OCI-M1 (cell line): Measurements from ENCODE around the gene DYRK1A.

Experiments used
- DNase-seq: peaks from one replicate; lab custom pipeline; 2025; lab: John Stamatoyannopoulos, UW

The DYRK1A gene

DNA sequence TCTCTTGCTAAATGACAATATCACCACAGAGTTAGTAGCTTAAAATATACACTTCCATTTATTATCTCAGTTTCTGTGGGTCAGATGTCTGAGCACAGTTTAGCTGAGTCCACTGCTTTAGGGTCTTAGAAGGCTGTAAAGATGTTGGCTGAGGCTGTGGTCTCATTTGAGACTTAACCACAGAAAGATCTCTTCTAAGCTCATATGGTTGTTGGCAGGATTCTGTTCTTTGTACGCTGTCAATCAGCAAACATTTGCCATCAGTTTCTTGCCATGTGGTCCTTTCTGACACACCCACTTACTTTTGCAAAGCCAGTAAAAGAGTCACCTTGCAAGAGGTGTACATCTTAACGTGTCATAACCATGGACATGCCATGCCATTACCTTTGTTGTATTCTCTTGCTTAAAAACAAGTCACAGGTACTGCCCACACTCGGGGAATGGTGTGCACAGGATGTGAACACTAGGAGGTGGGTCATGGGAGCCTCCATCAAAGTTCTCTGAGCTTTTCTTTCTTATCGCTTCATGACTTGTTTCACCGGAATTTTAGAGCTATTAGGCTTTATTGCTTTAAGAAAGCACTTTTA lies 18.7 kb downstream of the DYRK1A start:
- DNase-seq = no peak

DNA sequence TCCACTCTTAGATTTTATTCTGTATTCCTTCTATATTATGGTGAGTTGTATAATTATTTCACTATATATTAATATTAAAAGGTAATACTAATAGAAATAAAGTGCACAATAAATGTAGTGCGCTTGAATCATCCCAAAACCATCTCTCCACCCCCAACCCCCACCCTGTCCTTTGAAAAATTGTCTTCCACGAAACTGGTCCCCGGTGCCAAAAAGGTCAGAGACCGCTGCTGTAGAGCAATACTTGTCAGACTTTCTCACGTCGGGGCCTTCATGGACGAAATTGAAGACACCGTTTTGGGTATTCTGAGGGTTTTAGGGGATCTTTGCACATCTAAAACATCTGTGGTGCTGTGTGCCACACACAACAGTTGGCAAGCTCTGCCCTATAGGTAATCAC lies 19.6 kb downstream of the DYRK1A start:
- DNase-seq = no peak

DNA sequence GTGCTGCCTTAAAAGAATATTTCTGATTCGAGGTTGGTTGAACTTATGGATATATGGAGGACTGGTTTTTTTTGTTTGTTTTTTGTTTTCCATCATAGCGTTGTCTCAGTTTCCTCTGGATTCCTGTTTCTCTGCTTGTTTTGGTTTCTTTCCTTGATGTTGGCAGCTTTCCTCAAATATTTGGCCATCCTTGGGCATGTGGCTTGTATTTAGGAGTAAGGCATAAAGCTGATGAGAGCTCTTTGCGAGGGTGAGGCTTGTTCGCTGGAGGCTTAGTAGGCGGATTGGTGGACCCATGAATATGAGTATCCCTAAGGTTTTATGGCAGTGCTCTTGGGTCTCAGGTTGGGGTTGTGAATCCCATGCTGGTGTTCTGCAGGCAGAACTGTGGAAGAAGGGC lies 22.9 kb downstream of the DYRK1A start:
- DNase-seq = no peak

DNA sequence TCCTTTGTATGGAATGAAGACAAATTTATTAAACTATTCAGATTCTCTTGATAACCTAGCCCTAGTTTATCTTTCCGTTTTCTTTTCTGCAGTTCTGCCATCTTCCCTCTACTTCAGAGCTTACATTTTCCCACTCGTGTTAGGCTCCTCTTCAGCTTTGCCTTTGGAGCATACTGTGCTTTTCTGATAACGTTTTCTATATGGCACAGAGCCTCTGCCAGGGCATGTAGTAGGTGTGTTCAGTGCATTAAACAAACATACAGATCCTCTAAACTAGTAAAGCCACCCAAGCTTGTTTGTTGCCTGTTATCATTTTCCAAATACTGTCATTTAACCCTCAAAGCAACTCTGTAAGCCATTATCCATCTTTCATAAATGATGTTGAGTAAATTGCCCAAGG lies 25.1 kb downstream of the DYRK1A start:
- DNase-seq = no peak

DNA sequence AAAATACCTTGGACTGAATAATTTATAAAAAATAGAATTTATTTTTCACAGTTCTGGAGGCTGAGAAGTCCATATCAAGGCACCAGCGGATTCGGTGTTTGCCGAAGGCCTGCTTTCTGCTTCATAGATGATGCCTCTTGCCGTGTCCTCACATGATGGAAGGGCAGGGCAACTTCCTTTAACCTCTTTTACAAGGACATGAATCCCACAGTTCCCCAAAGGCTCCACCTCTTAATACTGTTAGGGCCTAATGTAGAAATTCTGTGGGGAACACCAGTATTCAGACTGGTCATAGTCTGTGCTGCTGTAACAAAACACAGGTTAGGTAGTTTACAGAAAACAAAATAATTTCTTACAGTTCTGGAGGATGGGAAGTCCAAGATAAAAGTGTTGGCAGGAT lies 25.9 kb downstream of the DYRK1A start:
- DNase-seq = no peak

DNA sequence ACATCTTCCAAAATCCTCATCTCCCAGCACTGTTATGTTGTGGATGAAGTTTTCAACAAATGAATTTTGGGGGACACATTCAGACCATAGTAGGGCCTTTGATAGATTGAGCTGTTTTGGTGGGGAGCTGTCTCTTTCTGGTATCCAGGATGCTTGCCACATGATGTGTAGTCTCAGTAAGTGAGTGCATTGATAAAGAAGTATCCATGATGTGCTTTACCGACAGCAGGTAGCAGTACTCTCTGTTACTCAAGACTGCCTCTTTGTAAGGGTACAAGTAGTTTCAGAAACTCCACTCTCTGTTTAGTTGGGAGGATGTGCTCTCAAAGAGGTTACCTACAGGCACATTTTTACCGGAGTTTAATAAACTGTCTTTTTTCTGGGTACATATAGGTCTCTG lies 26.5 kb downstream of the DYRK1A start:
- no peak for DNase-seq

DNA sequence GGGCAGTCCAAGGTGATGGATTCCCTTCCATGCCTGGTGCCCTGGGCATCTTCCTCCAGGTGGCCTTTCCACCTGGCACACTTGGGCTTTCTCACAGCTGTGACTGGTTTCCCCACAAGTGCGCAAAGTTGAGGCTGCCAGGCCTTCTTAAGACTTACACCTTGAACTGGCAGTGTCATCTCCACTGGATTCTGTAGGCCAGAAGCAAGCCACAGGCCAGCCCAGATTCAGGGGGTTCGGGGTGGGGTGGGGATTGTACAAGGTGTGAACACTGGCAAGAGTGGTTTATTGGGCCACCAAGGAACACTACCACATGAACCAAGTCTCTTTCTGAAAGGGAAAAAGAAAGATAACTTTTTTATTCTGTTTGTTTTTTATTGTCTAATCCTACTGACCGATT lies 27.2 kb downstream of the DYRK1A start:
- no peak for DNase-seq

DNA sequence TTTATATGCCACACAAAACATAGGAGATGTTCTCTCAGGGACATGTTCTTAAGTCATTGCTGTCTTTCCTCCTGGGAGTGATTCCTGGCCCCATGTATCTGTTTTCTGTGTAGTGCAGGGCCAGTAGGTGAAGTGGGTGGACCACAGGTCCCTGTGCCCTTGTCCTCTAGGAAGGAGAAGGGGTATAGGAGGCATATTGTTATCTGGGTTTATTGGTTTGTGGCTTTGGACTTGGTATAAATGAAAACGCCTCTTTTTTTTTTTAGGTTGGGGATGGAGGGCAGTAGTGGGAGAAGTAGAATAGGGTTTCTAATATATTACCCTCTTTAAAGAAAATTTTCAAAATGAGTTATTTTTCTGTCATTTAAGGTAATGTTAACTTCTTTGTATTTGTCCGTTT lies 29.4 kb downstream of the DYRK1A start:
- peak; percentile 32 for DNase-seq

DNA sequence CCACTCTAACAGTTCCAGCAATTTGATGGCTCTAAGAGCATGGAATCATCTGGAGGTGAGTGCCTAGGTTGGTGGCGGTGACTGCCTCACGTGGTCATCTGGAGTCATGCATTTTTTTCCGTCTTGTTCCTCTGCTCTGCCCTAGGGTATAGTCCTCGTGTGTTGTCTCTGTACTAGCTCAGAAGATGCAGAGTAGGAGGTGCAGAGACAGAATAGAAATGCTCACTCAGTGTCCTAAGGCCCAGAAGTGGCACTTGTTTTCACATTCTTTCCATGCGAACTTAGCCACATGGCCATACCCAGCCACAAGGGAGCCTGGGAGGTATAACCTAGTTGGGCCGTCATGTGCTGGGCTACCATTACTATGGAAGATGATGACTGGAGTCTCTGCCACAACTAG lies 30.3 kb downstream of the DYRK1A start:
- DNase-seq = no peak

DNA sequence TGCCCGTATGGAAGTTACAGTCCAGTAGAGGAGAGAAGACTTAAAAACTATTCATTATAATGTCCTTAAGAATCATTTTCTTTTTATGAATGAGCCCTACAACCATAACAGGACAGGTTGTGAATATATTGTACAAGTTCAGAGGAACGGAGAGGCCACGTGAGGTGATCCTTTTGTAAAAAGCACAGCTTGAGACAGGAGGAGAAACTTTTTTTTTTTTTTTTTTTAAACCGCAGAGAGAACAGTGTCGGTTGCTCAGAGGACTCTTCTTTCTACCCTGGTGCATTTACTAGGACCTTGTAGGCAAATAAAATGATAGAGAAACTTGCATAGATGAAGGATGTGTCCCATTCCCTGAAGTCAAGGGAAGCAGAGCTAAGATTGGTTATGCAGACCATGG lies 32.1 kb downstream of the DYRK1A start:
- DNase-seq = no peak

DNA sequence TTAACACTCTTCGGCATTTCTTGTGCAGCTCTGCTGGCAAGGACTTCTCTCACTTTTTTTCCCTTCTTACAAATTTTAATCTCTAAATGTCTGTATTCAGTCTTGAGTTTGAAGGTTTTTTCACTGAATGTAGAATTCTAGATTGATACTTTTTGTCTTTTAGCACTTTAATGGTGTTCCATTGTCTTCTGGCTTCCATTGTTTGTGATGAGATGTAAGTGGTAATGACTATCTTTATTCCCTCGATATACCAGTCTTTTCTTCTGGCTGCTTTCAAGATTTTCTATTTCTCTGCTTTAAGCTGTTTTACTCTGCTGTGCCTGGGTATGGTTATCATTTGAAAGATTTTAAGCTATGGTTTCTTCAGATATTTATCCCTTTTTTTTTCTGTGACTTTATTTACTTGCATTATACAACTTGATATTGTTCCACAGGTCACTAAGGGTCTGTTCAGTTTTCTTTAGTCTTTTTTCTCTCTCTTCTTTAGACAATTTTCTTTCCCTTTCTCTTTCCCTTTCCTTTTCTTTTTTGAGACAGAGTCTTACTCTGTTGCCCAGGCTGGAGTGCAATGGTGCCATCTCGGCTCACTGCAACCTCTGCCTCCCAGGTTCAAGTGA lies 35.8 kb downstream of the DYRK1A start:
- peak; percentile 42 for DNase-seq

DNA sequence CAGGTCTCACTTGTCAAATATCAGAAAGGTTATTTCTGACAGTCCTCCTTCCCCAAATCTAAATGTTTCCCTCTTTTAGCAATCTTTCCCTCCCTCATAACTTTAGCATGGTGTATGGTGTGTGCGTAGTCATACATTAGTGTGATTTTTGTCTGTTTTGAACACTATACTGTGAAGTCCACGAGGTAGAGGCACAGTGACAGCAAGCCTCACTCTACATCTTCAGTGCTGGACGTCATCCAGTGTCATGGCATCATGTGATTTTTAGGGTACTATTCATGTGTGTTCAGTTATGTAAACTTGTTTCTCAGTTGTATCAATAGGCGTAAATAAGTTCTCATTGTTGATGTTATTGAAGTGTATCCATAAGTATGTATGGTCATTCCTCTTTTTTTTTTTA lies 39.1 kb downstream of the DYRK1A start:
- no peak for DNase-seq

DNA sequence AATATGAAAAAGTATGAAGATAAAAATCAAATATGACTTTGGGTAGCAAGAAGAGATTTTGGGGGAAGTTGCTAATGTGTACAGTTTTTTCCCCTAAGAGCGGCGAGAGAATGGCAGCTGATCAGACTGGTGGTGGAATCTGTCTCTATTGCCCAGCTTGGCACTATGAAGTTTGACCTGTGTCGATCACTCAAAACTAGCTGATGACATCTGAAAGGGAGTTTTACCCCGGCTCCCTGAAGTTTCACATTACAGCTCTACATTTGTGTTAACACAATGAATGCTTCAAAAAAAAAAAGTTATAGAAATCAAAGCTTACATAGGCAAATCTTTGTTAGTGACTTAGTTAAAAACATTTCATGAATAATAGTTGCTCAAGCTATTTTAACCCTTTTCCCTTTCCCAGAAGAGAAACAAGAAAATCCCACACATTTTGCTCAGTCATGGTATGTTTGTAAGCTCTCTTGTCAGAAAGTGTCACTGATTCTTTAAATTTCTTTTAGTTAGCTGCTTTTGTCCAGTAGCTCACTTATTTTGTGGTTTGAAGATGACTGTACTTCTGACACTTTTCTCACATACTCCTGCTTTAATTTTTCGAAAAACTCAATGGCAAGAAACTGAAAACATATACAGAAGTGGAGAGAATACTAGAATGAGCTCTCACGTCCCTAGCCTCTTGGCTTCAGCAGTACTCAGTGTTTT lies 41.3 kb downstream of the DYRK1A start:
- peak; percentile 56 for DNase-seq

DNA sequence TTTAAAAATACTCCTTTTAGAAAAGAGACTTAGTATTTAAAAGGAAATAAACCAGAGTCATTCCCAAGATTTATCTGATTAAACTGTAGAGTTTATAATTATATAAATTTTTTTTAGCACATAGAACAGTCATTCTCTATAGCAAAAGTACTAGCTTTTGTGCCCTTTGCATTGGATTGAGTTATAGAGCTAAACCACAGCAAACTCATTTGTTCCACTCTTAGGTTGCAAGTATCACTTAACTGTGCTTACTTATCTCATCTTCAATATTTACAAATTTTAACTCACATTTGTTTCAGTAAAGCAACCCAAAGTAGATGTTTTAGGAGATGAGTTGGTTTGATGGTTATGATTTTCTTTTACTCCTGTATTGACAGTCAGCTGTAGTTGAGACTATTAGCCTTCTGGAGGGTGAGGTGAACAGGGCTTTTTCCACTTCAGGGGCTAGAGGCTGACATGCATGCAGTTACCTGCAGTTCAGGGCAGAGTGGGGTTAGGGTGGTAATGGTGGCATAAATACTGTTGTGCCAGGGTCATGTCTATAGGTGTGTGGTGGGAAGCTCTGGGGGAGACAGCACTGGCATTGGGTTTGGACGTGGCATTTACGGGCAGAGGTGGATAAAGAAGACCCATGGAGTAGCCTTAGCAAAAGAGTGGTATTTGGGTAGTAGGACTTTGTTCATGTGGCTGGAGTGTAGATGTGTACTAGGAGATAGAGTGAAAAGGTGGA lies 42.1 kb downstream of the DYRK1A start:
- DNase-seq = no peak

DNA sequence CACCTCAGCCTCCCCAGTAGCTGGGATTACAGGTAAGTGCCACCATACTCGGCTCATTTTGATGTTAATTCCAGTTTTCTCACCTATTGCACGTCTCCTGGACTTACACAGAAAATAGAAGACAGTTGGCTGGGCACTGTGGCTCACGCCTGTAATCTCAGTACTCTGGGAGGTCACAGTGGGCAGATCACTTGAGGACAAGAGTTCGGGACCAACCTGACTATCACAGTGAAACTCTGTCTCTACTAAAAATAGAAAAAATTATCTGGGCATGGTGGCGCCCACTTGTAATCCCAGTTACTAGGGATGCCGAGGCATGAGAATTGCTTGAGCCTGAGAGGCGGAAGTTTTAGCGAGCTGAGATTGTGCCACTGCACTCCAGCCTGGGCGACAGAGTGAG lies 44.1 kb downstream of the DYRK1A start:
- no peak for DNase-seq

DNA sequence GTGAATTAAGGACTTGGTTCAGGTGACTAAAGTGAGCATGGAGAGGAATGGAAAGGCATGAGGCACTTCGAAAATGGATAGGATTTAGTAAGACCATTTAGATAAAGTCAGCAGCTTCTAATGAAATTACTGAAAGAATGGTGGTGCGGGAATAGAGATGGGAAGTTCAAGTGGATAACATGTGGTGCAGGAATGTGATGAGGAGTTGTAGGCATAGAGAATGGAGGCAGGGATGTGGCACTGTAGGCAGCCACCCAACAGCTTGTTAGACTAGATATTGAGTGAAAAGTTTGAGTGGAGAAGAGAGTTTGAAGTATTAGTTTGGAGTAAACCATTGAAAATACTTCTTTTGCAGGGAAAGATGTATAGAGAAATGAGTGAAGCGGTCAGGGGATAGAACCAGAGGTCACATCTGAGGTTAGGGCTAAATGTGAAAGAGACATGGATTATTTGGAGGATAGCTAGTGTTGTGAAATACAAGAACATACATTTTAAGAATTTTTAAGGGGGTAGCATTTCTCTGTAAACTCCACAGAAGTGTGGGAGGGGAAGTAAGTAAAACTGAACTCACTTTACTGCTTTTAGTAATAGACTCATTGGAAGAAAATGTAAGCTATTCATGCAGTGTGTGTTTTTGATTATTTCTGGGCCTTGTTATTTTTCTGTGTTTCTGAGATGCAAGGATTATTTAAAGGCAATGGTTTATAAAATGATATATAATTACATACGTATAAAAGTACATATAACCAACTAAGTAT lies 46.2 kb downstream of the DYRK1A start:
- DNase-seq = peak; percentile 55

DNA sequence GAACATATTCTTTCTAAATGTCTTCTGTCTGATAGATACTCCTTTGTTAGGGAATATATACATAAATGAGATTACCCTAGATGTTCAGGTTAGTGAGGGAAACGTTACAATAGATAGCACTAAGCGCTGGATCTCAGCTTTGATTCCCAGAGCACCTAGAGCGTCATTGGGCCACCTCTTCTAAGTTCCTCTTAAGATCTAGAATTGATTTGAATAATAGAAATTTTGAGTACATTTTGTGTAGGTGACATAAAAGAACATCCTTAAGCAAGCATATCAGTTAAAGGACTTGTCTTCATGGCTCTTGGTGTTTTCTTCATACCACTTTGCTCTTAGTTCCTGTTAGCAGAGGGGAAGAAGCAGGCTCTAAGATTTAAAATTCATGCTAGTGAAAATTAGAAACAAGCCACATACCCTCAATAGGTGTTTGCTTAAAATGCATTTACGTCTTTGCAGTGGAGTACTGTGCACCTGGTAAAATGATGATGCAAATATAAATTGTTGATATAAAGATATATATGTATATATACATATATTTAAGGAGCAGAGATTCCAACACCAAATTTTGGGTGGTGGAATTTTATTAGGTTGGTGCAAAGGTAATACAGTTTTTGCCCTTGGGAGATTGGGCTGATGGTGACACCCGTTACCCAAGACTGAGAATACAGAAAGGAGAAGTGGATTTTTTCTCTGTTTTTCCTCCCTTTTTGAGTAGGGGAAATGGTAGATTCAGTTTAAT lies 47.1 kb downstream of the DYRK1A start:
- DNase-seq = peak; percentile 72

DNA sequence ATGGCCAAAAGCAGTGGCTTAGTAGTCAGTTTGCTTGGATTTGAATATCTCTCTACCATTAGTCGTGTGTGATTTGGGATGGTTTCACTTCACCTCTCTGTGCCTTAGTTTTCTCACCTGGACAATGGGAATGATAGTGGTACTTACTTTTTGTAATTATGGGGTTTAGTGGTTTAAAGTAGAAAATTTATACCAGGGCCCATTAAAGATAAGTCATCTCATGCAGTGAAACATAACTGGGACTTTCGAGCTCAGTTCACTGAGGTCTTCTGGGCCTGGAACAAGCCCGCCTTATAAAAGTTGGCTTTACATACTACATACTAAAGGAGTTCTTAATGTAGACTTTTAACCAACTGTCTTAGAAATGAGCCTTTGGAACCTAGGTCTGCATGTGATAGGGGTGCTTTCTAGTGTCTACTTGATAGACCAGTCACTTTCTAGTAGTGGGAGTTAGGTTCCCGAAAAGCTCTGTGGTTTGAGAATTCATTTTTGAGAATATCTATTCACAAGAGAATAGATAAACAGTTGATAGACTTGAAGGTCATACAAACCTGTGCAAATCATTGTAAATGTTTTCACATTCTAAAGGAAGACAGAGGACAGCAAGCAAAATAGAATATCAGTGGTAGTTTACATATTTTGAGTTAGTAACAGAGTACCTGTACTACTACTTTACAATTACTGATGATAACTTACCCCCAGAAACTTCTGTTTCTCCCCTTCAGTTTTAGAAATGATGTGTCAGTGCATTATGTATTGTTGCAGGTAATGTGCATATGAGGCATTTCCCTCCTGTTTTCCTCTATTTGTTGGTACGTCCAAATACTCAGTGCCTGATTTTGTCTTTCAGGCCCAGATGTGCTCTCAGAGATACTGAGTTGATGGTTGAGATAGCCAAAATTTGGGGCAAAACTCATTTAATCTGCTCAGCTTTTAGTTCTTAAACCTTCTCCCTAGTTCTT lies 48.0 kb downstream of the DYRK1A start:
- peak; percentile 62 for DNase-seq

DNA sequence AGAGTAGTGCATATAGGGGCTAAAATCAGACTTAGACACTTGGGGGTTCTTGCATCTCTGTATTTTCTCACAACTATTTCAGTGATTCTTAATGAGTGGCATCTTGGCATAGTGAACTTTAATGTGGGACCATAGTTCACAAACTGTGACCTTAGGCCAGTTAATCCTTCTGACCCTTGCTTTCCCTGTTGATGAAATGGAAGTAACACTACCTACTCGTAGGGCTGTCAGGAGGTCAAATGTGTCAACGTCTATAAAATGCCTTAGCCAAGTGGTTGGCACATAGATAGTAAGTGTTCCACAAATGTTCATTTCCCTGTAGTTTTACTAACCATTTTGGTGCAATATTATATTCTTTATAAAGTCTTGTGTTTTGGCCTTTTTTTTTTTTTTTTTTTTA lies 49.4 kb downstream of the DYRK1A start:
- DNase-seq = peak; percentile 26

DNA sequence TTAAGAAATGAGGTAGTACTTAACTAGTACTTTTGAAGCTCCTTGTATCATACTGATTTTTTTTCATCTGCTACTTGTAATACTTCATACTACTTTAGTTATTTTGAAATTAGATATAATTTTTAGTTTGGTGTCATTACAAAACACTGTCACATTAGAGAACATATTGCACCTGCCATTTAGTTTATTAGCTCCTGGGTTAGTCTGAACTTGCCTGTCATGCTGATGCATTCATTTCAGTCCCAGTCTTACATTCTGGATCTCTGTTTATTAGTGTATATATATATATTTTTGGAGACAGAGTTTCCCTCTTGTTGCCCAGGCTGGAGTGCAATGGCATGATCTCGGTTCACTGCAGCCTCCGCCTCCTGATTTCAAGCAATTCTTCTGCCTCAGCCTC lies 50.3 kb downstream of the DYRK1A start:
- DNase-seq = no peak
